Mesangial cell (primary cell): ENCODE data around the gene ALG1L2. TPM values are rescaled to one million over a fixed set of nuclear protein-coding genes. Genes with fewer than 3 reads are reported as not detected.

Source experiments
- total RNA-seq: library from RNA; depleted of rRNA; stranded (reverse); fragments of >200 nt; gene quantifications from 2 replicates; pipeline ENCODE4 v1.2.3, GENCODE V29; 2015

The ALG1L2 gene, protein sequence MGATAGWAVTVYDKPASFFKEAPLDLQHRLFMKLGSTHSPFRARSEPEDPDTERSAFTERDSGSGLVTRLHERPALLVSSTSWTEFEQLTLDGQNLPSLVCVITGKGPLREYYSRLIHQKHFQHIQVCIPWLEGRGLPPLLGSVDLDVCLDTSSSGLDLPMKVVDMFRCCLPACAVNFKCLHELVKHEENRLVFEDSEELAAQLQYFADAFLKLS
- total RNA-seq: not detected in 2 replicates

DNA sequence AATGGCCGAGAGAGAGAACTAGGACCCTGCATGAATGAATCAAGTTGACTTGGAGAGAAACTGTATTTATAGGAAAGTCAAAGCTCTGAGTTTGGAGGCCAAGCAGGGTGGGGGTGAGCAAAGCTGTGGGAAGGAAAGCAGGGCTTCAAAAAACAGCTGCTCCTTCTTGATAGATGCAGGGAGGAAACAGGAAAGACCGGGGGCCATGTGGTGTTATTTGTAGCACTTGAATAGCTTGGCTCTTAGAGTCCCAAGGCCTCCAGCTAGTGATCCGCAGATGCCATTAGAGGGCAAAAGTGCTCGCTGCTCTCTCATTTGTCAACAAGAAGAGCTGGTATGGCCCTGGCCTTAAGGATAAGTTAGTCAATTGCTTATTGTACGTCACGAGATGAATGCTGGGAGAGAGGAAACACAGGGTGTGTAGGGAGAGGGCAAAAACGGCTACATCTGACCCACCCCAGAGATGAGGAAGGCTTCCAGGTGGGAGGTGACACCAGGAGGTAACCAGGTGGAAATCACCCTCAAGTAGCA is at the start of gene ALG1L2:
ALG1L2 (plus strand) TSS at position 481 of the 531 bp plus-strand sequence. CDS start 186 bp downstream, outside the sequence.

Other genes with a start within 250 kb of the ALG1L2 start
- 7.8 and 12.5 TPM in 2 replicates for gene TMCC1, start 188.1 kb upstream of the ALG1L2 start, total RNA-seq
- gene TRH, start 107.1 kb upstream of the ALG1L2 start, total RNA-seq: not detected in 2 replicates